ENCODE data around the gene BTF3L4.

- TF ChIP-seq, protein P1, sequence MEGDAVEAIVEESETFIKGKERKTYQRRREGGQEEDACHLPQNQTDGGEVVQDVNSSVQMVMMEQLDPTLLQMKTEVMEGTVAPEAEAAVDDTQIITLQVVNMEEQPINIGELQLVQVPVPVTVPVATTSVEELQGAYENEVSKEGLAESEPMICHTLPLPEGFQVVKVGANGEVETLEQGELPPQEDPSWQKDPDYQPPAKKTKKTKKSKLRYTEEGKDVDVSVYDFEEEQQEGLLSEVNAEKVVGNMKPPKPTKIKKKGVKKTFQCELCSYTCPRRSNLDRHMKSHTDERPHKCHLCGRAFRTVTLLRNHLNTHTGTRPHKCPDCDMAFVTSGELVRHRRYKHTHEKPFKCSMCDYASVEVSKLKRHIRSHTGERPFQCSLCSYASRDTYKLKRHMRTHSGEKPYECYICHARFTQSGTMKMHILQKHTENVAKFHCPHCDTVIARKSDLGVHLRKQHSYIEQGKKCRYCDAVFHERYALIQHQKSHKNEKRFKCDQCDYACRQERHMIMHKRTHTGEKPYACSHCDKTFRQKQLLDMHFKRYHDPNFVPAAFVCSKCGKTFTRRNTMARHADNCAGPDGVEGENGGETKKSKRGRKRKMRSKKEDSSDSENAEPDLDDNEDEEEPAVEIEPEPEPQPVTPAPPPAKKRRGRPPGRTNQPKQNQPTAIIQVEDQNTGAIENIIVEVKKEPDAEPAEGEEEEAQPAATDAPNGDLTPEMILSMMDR (conservative IDR thresholded peaks at IDR 0.05): no peak
- no peak for TF ChIP-seq ZFX (IDR thresholded peaks at IDR 0.05)
Measured at GRCh38 chr1:52034050-52034384, 22.1 kb upstream of the BTF3L4 start.
